ENCODE data around the gene CLMP.

DNA sequence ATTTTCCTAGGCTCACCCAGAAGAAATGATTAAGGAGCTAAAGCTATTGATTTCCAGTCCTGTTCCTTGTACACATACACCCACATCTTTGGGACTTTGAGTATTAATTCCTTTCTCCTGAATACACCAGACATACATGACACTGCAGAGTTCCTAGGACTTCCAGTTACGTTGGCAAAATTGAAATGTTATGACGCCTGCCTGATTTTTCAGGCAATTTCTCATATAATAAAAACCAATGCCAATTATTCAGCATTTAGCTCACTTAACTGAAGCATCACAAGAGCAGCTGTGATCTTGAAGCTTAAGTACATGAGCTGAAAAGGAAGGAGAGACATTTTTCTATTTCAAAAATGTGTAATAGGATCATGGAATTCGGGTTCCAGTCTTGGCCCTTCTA lies 4.5 kb downstream of the CLMP start:
- TF ChIP-seq, protein P1, sequence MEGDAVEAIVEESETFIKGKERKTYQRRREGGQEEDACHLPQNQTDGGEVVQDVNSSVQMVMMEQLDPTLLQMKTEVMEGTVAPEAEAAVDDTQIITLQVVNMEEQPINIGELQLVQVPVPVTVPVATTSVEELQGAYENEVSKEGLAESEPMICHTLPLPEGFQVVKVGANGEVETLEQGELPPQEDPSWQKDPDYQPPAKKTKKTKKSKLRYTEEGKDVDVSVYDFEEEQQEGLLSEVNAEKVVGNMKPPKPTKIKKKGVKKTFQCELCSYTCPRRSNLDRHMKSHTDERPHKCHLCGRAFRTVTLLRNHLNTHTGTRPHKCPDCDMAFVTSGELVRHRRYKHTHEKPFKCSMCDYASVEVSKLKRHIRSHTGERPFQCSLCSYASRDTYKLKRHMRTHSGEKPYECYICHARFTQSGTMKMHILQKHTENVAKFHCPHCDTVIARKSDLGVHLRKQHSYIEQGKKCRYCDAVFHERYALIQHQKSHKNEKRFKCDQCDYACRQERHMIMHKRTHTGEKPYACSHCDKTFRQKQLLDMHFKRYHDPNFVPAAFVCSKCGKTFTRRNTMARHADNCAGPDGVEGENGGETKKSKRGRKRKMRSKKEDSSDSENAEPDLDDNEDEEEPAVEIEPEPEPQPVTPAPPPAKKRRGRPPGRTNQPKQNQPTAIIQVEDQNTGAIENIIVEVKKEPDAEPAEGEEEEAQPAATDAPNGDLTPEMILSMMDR (conservative IDR thresholded peaks at IDR 0.05; ENCODE audit: low read depth in 2 of 2): no peak
- TF ChIP-seq EZH2 (IDR thresholded peaks at IDR 0.05; ENCODE audit: low read depth, unreplicated experiment) (no peak), POLR2AphosphoS5 (IDR thresholded peaks at IDR 0.05; ENCODE audit: low read depth) (no peak), EZH2phosphoT487 (IDR thresholded peaks at IDR 0.05; ENCODE audit: unreplicated experiment) (no peak), ZNF331 (CRISPR knock-in tag; IDR thresholded peaks at IDR 0.05; ENCODE audit: low read depth) (no peak), NANOG (IDR thresholded peaks at IDR 0.05; ENCODE audit: borderline replicate concordance) (no peak), CREB1 (CRISPR knock-in tag; IDR thresholded peaks at IDR 0.05; ENCODE audit: low read depth) (no peak), STAT1 (IDR thresholded peaks at IDR 0.05; ENCODE audit: unreplicated experiment) (no peak), ZNF114 (CRISPR knock-in tag; IDR thresholded peaks at IDR 0.05) (no peak)
- TF ChIP-seq, protein P2, sequence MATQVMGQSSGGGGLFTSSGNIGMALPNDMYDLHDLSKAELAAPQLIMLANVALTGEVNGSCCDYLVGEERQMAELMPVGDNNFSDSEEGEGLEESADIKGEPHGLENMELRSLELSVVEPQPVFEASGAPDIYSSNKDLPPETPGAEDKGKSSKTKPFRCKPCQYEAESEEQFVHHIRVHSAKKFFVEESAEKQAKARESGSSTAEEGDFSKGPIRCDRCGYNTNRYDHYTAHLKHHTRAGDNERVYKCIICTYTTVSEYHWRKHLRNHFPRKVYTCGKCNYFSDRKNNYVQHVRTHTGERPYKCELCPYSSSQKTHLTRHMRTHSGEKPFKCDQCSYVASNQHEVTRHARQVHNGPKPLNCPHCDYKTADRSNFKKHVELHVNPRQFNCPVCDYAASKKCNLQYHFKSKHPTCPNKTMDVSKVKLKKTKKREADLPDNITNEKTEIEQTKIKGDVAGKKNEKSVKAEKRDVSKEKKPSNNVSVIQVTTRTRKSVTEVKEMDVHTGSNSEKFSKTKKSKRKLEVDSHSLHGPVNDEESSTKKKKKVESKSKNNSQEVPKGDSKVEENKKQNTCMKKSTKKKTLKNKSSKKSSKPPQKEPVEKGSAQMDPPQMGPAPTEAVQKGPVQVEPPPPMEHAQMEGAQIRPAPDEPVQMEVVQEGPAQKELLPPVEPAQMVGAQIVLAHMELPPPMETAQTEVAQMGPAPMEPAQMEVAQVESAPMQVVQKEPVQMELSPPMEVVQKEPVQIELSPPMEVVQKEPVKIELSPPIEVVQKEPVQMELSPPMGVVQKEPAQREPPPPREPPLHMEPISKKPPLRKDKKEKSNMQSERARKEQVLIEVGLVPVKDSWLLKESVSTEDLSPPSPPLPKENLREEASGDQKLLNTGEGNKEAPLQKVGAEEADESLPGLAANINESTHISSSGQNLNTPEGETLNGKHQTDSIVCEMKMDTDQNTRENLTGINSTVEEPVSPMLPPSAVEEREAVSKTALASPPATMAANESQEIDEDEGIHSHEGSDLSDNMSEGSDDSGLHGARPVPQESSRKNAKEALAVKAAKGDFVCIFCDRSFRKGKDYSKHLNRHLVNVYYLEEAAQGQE (IDR thresholded peaks at IDR 0.05; ENCODE audit: unreplicated experiment): no peak
- TF ChIP-seq, protein P3, sequence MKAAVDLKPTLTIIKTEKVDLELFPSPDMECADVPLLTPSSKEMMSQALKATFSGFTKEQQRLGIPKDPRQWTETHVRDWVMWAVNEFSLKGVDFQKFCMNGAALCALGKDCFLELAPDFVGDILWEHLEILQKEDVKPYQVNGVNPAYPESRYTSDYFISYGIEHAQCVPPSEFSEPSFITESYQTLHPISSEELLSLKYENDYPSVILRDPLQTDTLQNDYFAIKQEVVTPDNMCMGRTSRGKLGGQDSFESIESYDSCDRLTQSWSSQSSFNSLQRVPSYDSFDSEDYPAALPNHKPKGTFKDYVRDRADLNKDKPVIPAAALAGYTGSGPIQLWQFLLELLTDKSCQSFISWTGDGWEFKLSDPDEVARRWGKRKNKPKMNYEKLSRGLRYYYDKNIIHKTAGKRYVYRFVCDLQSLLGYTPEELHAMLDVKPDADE (IDR thresholded peaks at IDR 0.05): no peak
